Measurements from ENCODE around the gene C16orf95. TPM values are rescaled to one million over a fixed set of nuclear protein-coding genes. Genes with fewer than 3 reads are reported as not detected.
"Not testable (repeated sequence)": the region's sequence is repeated elsewhere in the genome, so short reads cannot be mapped to it uniquely, and the experiment has no call there.

Gene C16orf95
- total and polyA plus RNA-seq, 7 donors, result 0.36 to 6.6 (median 2.2) TPM; not detected in 1

DNA sequence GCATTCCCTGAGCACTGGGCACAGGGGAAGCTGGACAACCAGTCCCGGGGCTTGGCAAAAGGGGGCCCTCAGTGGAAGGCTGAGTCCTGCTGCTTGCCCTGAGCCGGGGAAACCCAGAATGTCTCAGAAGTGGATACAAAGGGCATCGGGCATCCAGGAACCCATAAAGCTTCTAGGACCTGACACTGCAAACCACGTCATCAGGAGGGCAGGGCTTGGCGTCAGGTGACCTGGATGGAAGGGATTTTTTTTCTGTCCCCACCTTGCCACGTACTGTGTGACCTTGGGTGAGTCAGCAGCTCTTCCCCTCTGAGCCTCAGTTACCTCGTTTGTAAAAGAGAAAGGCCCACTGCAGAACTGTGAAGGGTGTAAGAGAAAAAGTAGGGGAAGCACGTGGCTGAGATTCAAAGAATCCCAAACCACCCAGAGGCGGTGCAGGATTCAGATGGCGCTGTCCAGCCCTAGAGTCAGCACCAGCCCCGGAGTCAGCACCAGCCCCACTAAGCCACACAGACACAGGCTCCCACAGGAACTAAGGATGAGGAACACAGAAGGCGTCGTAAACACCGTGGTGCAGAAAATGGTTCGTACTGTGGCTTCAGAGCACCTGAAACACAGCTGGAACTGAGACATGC lies 53.7 kb downstream of the C16orf95 start:
- 62 to 76% methylated on average over 15 of the region's 15 CpGs for WGBS, 2 donors
- TF ChIP-seq EP300 (IDR thresholded peaks at IDR 0.05), result no peak
- Histone ChIP-seq H3K27me3 (no peaks in the 10 kb centered on the region), H3K36me3 (no peaks in the 10 kb centered on the region), H3K9me3 (no peaks in the 10 kb centered on the region), H3K4me1 (no peaks in the 10 kb centered on the region), H3K27ac (no peak overlapping the region), H3K4me3 (no peak overlapping the region)
- DNase-seq, result no peak
- intact Hi-C loops (cut with DNase I), result no loop called here

- whole genome bisulfite sequencing, 2 donors, result 88 to 90% methylated on average over 6 of the region's 6 CpGs
- Histone ChIP-seq H3K36me3 (no peaks in the 10 kb centered on the region), H3K4me1 (no peaks in the 10 kb centered on the region), H3K27me3 (no peaks in the 10 kb centered on the region), H3K27ac (no peak overlapping the region), H3K9me3 (no peaks in the 10 kb centered on the region), H3K4me3 (no peak overlapping the region)
- TF ChIP-seq POLR2A (IDR thresholded peaks at IDR 0.05) (no peak), EP300 (IDR thresholded peaks at IDR 0.05) (no peak), POLR2AphosphoS5 (IDR thresholded peaks at IDR 0.05) (no peak)
- TF ChIP-seq, protein P1, sequence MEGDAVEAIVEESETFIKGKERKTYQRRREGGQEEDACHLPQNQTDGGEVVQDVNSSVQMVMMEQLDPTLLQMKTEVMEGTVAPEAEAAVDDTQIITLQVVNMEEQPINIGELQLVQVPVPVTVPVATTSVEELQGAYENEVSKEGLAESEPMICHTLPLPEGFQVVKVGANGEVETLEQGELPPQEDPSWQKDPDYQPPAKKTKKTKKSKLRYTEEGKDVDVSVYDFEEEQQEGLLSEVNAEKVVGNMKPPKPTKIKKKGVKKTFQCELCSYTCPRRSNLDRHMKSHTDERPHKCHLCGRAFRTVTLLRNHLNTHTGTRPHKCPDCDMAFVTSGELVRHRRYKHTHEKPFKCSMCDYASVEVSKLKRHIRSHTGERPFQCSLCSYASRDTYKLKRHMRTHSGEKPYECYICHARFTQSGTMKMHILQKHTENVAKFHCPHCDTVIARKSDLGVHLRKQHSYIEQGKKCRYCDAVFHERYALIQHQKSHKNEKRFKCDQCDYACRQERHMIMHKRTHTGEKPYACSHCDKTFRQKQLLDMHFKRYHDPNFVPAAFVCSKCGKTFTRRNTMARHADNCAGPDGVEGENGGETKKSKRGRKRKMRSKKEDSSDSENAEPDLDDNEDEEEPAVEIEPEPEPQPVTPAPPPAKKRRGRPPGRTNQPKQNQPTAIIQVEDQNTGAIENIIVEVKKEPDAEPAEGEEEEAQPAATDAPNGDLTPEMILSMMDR (IDR thresholded peaks at IDR 0.05), result no peak
- DNase-seq, result no peak
- intact Hi-C loops (cut with DNase I), result no loop called here
Measured at GRCh38 chr16:87259431-87259830, 57.8 kb downstream of the C16orf95 start.

DNA sequence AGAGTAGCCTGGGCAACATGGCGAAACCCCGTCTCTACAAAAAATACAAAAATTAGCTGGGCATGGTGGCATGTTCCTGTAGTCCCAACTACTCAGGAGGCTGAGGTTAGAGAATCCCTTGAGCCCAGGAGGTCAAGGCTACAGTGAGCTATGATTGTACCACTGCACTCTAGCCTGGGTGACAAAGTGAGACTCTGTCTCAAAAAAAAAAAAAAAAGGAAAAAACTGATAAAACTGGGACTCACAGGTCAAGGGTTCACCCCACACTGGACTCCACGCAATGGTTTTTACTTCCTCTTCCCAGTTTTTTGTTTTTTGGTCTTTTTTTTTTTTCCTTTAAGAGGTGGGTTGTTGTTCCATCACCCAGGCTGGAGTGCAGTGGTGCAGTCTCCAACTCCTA lies 58.5 kb downstream of the C16orf95 start:
- H3K27me3 ChIP-seq; H3K9me3 ChIP-seq; H3K4me3 ChIP-seq; H3K36me3 ChIP-seq; intact Hi-C loops (cut with DNase I); H3K4me1 ChIP-seq; H3K27ac ChIP-seq: not testable (repeated sequence)
- DNase-seq, result peak; percentile 18
- WGBS, 2 donors, result 85% methylated on average over 3 of the region's 3 CpGs

DNA sequence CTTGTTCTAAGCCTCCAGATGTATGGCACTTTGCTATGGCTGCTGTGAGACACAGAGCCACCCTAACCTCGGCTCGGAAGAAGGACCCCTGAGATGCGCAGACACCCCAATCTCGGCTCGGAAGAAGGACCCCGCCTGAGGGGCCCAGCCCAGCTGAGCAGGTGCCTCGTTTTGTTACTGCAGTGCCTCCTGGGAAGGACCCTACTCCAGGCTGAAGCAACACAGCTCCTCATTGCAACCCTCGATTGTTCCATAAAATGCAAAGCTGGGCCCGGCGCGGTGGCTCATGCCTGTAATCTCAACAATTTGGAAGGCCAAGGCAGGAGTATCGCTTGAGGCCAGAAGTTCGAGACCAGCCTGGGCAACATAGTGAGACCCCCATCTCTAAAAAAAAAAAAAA lies 61.3 kb downstream of the C16orf95 start:
- TF ChIP-seq EP300 (IDR thresholded peaks at IDR 0.05) (no peak), POLR2AphosphoS5 (IDR thresholded peaks at IDR 0.05) (no peak), POLR2A (IDR thresholded peaks at IDR 0.05) (no peak)
- TF ChIP-seq, protein P1 (IDR thresholded peaks at IDR 0.05), result no peak
- no peak for DNase-seq
- no peak overlapping the region for H3K4me3 ChIP-seq
- H3K9me3 ChIP-seq, result no peaks in the 10 kb centered on the region
- 89 to 94% methylated on average over 13 of the region's 13 CpGs for WGBS, 2 donors
- no peaks in the 10 kb centered on the region for H3K4me1 ChIP-seq
- H3K27ac ChIP-seq, result no peak overlapping the region
- no peaks in the 10 kb centered on the region for H3K27me3 ChIP-seq
- intact Hi-C loops (cut with DNase I), result no loop called here
- no peaks in the 10 kb centered on the region for H3K36me3 ChIP-seq

DNA sequence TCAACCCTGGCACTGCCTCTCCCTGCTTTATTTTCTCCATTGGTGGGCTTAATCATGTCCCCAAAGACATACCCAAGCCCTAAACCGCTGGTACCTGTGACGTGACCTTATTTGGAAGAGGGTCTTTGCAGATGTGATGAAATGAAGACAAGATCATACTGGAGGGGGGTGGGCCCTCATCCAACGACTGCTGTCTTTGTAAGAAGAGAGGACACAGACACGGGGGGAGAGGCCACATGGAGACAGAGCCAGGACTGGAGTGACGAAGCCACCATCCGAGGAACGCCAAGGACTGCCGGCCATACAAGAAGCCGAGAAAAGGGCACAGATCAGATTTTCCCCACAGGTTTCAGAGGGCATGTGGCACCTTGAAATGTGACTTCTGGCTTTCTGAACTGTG lies 62.5 kb downstream of the C16orf95 start:
- Histone ChIP-seq H3K9me3 (no peaks in the 10 kb centered on the region), H3K27ac (no peak overlapping the region), H3K4me3 (no peak overlapping the region), H3K27me3 (no peaks in the 10 kb centered on the region), H3K4me1 (no peaks in the 10 kb centered on the region), H3K36me3 (no peaks in the 10 kb centered on the region)
- TF ChIP-seq POLR2AphosphoS5 (IDR thresholded peaks at IDR 0.05) (no peak), EP300 (IDR thresholded peaks at IDR 0.05) (no peak), POLR2A (IDR thresholded peaks at IDR 0.05) (no peak)
- TF ChIP-seq, protein P1 (IDR thresholded peaks at IDR 0.05), result no peak
- intact Hi-C loops (cut with DNase I), result no loop called here
- 88 to 91% methylated on average over 9 of the region's 9 CpGs for WGBS, 2 donors
- no peak for DNase-seq

GRCh38 chr16:87254296-87254695 lies 62.9 kb downstream of the C16orf95 start:
- no peak for TF ChIP-seq EP300 (IDR thresholded peaks at IDR 0.05)
- TF ChIP-seq POLR2AphosphoS5 (IDR thresholded peaks at IDR 0.05), result no peak
- TF ChIP-seq, protein P1 (IDR thresholded peaks at IDR 0.05), result no peak
- no peak for TF ChIP-seq POLR2A (IDR thresholded peaks at IDR 0.05)
- 84 to 86% methylated on average over 10 of the region's 10 CpGs for WGBS, 2 donors
- no peak for DNase-seq

More at GRCh38 chr16:87254296-87254695, 62.9 kb downstream of the C16orf95 start:
- Histone ChIP-seq H3K4me3 (no peak overlapping the region), H3K36me3 (no peaks in the 10 kb centered on the region), H3K27ac (no peak overlapping the region), H3K9me3 (no peaks in the 10 kb centered on the region), H3K27me3 (no peaks in the 10 kb centered on the region), H3K4me1 (no peaks in the 10 kb centered on the region)
- intact Hi-C loops (cut with DNase I), result no loop called here

All from sigmoid colon (tissue), 7 donors.